NCI-H1417 treated with DMSO at 0.1 percent for 48 hours (cell line): ENCODE results near the gene ADAM15.
A peak's percentile ranks its signal among the peaks of the same experiment; 100 is the strongest.

Source experiments
- DNase-seq: peaks from one replicate; lab custom pipeline; 2025; lab: John Stamatoyannopoulos, UW

ADAM15 gene

GRCh38 chr1:155032886-155033285 lies 18.2 kb upstream of the ADAM15 start:
- no peak for DNase-seq

DNA sequence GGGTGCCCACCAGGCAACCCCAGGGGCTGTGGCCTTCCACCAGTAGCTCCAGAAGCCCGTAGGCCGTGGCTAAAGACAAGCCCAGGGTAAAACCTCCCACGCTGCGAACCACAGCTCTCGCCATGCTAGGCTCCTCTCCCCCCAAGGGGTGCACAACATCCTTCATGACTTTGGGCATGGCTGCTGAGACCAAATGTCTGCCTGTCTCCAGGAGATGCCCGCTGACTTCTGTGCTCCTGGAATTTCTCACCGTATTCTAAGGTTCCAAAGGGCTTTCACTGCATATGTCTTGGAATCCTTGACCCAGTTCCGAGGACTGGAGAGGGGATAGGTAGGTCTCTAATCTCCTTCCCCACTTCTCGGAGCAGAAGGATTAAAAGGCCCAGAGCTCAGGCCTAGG lies 17.6 kb upstream of the ADAM15 start, which contains the start of the genes DCST1 and DCST2:
TSS of gene DCST1 (plus strand) at position 301 of the 400 bp plus-strand sequence. CDS start 213 bp downstream, outside the sequence.
TSS of gene DCST2 (minus strand) at position 258 of the 400 bp plus-strand sequence. CDS start at position 178, 80 bp downstream.
- DNase-seq = no peak

DNA sequence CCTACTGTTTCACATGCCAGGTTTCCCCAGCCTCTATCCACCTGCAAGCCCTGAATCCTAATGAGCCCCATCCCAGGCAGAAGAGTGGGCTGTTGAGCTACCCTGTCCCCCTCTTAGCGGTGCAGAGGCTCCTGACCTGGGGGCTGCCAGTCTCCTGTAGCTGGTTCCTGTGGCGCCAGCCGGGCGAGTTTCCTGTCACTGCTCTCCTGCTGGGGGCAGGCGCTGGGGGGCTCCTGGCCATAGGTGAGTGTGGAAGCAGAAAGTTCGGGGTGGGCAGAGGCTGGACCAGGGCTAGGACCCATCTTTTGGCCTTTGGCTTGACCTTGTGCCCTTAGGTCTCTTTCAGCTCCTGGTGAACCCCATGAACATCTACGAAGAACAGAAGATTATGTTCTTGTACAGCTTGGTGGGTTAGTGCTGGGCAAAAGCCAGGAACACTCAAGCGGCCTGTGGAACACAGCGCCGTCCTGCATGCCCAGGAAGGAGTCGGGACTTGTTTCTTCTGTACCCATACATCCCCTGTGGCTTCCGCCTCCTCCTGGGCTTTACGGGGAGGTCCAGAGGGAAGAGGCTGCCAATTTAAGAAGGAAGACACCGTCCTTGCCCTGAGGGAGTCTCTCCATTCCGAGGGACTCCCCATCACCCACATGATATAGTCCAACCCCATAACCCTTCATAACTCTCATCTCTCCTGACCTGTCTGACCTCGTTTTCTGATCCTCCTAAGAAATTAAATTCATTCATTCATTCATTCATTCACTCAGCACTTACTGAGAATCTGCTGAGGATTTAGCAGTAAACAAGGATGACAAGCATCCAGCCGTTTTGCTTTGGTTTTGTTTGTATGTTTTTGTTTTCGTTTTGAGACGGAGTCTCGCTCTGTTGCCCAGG lies 16.6 kb upstream of the ADAM15 start:
- DNase-seq = no peak

DNA sequence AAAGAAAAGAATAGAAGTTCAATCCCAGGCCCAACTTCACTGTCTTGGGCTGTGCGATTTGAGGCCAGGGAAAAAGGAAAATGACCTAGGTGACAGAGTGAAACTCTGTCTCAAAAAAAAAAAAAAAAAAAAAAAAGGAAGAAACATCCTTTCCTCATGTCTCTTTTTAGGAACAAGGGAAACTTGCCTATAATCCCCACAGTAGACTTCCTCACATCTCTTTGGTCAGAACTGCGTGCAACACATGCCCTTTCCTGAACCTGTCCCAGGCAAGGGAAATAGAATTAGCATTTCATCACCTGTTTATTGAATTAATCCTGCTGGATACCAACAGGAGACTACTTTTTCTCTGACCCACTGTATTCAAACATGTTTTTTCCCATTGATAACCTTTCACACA lies 15.2 kb upstream of the ADAM15 start:
- DNase-seq = no peak

DNA sequence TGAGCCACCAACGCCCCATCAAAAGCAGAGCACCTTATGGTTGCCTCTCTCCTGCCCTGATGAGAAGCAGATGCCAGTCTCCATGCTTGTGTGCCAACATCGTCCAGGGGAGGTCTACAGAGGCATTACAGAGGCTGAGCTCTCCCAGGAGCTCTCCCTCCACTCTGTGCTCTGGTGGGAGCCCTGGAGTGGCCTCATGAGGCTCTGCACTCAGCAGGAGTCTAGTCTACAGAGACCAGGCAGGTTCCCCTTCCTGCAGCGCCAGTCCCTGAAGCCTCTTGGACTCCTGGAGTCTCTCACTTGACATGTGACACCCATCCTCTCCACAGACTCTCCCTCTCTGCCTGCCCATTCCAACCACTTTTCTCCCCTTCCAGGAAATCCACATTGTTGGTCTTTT lies 14.1 kb upstream of the ADAM15 start:
- no peak for DNase-seq

GRCh38 chr1:155037851-155038441 lies 13.2 kb upstream of the ADAM15 start:
- no peak for DNase-seq

DNA sequence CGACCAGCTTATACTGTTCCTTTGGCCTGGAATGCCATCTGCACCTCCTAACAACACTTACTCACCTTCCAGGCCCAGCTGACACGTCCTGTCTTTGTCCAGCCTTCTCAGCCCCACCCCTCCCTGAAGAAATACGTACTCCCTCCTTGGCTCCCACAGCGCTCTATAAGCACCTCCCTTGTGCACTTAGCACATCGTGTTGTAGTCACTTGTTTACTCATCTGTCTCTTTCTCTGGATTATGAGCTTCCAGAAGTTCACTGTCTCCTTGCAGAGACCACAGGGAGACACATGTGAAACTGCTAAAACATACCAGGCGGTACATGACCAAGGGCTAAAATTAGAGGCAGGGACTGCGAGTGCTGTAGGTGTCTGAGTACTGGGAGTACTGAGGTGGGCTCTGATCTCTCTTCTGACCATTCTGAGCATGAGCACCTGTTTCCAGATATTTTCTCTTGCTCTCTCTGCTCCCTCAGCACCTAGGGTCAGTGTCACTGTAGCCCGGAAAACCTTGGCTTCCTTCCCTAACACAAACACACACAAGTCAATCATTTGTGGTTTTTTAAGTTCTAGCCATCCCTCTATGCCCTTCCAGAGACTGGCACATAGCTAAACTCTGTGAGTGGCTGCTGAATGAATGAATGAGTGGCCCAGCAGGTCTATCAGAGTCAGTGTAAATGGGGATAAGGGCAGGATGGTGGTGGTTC lies 12.4 kb upstream of the ADAM15 start:
- DNase-seq = no peak

- DNase-seq = no peak
Observed at GRCh38 chr1:155039308-155039669, 11.8 kb upstream of the ADAM15 start.

GRCh38 chr1:155040358-155041093 lies 10.6 kb upstream of the ADAM15 start:
- no peak for DNase-seq

DNA sequence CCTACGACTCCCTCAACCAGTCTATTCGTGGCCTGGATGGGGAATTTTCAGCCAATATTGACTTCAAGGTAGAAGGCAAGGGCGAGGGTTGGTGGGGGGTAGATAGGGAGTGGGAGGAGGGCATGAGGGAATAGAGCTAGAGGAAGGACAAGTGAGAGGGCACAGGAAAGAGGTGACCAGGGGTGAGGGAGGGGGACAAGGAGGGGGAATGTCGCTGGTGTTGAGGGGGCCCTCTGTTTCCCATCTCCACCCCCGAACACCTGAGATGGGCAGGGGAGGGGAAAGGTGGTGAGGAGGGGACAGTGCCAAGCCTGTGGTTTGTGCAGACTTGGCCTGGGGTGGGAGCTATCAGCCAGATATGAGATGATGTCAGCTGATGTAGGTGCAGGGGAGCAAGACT lies 8.3 kb upstream of the ADAM15 start:
- DNase-seq = no peak

- DNase-seq = no peak
Observed at GRCh38 chr1:155043301-155043702, 7.8 kb upstream of the ADAM15 start.

GRCh38 chr1:155043793-155044192 lies 7.3 kb upstream of the ADAM15 start:
- DNase-seq = no peak

- no peak for DNase-seq
Observed at GRCh38 chr1:155044365-155044764, 6.8 kb upstream of the ADAM15 start.

DNA sequence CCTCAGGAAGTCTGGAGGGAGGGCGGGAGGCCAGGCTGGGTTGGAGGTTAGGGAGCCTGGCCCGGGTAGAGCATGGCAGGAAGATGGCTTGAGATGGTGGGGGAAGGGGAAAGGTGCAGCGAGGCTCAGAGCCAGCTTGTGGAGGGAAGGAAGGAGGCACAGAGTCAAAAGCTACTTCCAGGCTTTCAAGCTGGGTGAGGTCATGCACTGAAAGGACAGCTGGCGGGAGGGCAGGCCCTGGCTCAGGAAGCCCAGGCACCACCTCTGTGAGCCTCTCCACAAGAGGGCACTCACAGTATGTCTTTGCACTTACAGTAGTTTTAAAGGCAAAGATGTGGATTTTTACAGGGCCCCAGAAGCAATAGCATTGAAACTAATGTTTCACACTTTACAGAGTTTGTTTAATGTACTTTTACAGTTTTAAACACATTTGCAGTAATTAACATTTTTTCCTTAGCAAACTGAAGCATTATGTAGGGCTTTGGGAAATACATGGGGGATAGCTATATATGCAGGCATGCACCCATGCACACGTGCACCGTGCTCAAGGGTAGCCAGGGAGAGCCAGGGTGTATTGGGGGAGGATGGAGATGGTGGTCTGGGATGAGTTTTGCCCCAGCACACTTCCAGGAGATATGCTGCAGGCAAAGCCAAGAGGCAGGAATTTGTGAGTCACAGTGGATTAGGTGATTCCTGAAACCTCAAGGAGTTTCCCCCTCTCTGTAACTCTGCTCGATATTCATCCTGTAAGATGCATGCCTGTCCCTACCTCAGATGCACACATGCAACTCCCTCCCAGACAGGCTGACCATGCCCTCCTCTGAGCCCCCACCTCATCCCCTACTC lies 6.1 kb upstream of the ADAM15 start:
- DNase-seq = no peak

DNA sequence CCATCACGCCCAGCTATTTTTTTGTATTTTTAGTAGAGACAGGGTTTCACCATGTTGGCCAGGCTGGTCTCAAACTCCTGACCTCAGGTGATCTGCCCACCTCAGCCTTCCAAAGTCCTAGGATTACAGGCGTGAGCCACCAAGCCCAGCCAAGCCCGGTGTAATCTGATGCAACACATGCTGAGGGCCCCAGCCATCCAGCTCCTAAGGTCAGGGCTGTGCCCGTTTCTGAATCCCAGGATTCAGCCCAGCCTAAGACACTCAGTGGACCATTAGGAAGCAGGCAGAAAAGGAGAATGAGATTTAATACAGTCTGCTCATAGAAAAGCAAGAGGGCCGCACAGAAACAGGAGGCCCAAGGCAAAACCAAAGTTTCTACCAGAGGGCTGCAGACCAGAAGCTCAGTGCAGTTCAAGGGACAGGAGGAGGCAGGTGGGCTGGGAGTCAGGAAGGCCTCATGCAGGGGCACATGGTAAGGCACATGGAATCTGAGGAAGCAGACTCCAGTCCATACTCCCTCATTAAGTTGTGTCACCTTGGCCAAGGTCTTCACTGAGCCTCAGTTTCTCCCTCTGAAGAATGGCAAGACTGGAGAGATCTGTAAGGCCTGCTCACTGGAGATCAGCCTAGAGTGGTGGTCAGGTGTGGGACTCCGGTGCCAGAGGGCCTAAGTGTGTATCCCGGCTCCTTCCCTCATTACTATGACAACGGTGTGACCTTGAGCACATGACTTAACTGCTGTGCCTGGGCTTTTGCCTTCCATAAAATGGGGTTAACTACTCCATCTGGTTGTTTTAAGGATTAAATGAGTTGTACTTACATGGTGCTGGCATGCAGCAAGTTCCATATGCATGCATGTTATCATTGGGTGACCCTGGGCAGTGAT lies 2.4 kb upstream of the ADAM15 start:
- DNase-seq = no peak

GRCh38 chr1:155049651-155050559 lies 1.2 kb upstream of the ADAM15 start:
- peak; percentile 50 for DNase-seq

GRCh38 chr1:155051342-155051776 lies 243 bp downstream of the ADAM15 start:
- DNase-seq = no peak

DNA sequence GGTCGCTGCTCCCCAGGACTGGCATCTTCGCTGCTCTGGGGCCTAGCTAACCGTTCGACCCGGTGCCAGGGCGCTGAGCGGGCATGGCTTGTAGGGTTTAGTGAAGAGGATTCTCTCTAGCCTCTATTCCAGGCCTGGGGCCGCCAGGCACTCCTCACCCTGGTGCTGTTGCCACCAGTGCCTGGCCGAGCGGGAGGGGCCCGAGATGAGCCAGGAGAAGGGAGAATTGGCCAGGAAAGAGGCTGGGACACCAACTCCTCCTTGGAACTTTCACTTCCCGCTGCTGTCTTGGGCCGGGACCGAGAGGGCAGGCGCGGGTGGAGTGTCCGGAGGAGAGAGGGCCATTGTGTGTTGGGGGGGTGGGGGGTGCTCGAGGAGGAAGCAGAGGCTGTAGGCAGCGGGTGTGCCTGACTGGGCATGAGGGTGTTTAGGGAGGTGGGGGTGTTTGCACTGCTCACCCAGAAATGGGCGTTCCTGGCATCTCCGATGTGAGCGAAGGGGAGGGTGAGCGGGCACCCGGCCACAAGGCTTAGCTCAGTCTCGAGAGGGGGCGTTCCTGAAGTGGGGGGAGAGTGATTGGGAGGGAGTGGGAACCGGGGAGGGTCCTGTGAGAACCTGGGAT lies 772 bp downstream of the ADAM15 start:
- no peak for DNase-seq
